ENCODE data around the gene LRIG1.
A peak's percentile ranks its signal among the peaks of the same experiment; 100 is the strongest.

Gene LRIG1

DNA sequence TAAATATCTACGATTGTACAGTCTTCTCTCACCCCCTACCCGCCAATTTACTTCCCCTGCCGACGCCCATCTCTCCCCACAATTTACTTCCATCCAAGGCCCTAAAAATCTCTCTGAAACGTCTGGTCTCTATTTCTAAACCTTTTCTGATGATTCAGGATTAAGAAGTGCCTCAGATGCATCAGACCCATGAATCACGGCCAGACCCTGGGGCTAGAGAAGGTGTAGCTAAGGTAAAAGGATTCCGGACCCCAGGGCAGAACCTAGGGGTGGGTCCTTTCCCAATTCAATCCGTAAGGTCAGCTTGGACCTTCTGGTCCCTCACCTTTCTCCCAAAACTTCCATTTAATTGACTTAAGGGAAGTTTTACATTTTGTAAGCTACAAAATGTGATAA is 46.4 kb downstream of the LRIG1 start:
- TF ChIP-seq CTCF (conservative IDR thresholded peaks at IDR 0.05; ENCODE audit: low read depth, low read length) = no peak
- DNase-seq (ENCODE audit: low read depth) = no peak
- no peak overlapping the region for H3K4me3 ChIP-seq (ENCODE audit: low read depth, low read length)

DNA sequence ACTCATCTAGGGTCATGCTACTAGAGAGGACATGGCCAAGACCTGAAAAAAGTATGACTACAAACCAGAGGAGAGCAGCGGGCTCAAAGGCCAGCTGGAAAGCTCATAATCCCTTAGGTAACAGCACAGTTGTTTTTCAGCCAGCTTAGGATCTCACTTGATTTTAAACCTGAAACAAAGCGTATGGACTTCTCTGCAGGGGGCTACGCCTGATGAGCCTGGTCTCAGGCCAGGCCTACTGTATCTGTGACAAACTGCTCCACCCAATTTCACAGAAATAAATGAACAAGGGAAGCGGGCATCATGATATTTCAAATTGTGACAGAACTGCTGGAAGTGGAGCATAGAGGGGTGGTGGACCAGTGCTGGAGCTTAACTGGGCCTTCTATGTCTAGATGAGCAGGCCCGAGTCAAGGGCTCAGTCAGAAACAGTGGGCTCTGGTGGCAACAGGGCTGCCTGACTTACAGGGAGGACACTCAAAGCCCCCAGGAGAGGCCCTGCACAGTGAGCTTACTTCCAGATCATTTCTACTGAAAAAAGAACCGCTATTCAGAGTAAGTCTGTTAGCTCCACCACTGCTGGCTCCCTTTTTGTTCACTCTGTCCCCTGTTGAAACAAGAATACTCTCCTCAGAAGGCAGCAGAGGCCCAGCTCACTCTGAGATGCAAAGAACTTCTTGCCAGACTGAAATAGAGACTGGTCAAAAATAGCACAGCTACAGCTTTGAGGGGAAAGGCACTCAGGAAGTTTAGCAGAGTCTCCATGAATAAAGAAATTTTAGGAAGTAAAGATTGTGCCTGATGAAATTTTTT is 47.0 kb downstream of the LRIG1 start:
- H3K4me3 ChIP-seq (ENCODE audit: low read depth, low read length) = no peak overlapping the region
- no peak for DNase-seq (ENCODE audit: low read depth)
- no peak for TF ChIP-seq CTCF (conservative IDR thresholded peaks at IDR 0.05; ENCODE audit: low read depth, low read length)

- no peak for DNase-seq (ENCODE audit: low read depth)
Observed at GRCh38 chr3:66452303-66453011, 48.4 kb downstream of the LRIG1 start.

GRCh38 chr3:66451766-66452165 is 49.1 kb downstream of the LRIG1 start:
- TF ChIP-seq CTCF (conservative IDR thresholded peaks at IDR 0.05; ENCODE audit: low read depth, low read length) = no peak
- no peak for DNase-seq (ENCODE audit: low read depth)
- H3K4me3 ChIP-seq (ENCODE audit: low read depth, low read length) = no peak overlapping the region

More at GRCh38 chr3:66452303-66453011, 48.4 kb downstream of the LRIG1 start:
- TF ChIP-seq CTCF (conservative IDR thresholded peaks at IDR 0.05; ENCODE audit: low read depth, low read length) = no peak
- no peak overlapping the region for H3K4me3 ChIP-seq (ENCODE audit: low read depth, low read length)

DNA sequence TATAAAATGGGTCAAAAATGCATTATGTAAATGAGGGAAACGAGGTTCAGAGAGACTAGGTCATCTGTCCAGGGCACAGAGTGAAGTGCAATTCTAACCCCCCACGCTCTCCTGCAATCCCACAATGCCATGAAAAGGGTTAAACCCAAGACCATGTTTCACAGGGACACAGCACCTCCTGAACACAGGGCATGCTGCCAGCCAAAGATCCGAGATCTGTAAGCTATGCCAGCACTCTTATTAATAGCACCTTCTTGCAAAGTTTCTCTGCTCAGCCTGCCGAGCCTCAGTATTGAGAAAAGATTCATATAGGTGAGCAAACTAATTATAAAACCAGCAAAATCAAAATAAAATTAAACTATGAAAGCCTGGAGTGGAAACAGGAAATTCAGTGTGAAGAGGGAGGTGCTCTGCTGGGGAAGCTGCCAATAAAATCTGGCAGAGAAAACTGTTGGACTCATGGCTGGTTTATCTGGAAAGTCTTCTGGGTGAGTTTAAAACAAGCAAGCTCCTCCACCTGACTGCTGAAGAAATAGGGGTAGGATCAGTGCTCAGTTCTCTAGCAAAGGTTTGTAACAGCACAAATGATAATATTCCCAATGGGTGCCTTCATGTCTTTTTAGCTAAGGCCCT is 50.3 kb downstream of the LRIG1 start:
- peak overlapping the region; percentile 6 for H3K4me3 ChIP-seq (ENCODE audit: low read depth, low read length)
- TF ChIP-seq CTCF (conservative IDR thresholded peaks at IDR 0.05; ENCODE audit: low read depth, low read length) = no peak
- peak; percentile 76 for DNase-seq (ENCODE audit: low read depth)

GRCh38 chr3:66449411-66449974 is 51.3 kb downstream of the LRIG1 start:
- no peak overlapping the region for H3K4me3 ChIP-seq (ENCODE audit: low read depth, low read length)
- no peak for TF ChIP-seq CTCF (conservative IDR thresholded peaks at IDR 0.05; ENCODE audit: low read depth, low read length)
- no peak for DNase-seq (ENCODE audit: low read depth)
